Heart right ventricle (tissue), 16 donors: ENCODE measurements around the gene MRPS6. TPM values are rescaled to one million over a fixed set of nuclear protein-coding genes. Genes with fewer than 3 reads are reported as not detected.

Experiments used
- ATAC-seq, 8 donors: fragments of 200-7000 bp; cut with Tn5 transposase; one replicate each; pipeline ENCODE4 v1.9.1; 2020; ENCODE audit warnings: mild to moderate bottlenecking in 8 of 8, moderate library complexity in 8 of 8, moderate number of reproducible peaks in 1 of 8
- DNase-seq, 2 donors: peaks; one replicate each; pipeline ENCODE4 v3.0.0-alpha.2; 2020
- H3K27ac ChIP-seq, 10 donors: fragments of 200-600 bp; sonication (generic) in 2 of 10; one replicate each; pipeline versions ENCODE4 v1.5.0 to v1.8.0; 2020 to 2022; ENCODE audit warnings: mild to moderate bottlenecking in 3 of 10
- H3K27me3 ChIP-seq, 7 donors: fragments of 200-600 bp; one replicate each; pipeline ENCODE4 v1.8.0; 2021 to 2022; ENCODE audit warnings: mild to moderate bottlenecking in 2 of 7
- H3K36me3 ChIP-seq, 9 donors: fragments of 200-600 bp; sonication (generic) in 1 of 9; one replicate each; pipeline versions ENCODE4 v1.5.0 to v1.8.0; 2020 to 2022; ENCODE audit warnings: mild to moderate bottlenecking in 2 of 9
- H3K4me1 ChIP-seq, 9 donors: fragments of 200-600 bp; sonication (generic) in 1 of 9; one replicate each; pipeline versions ENCODE4 v1.5.0 to v1.8.0; 2020 to 2022; ENCODE audit warnings: mild to moderate bottlenecking in 4 of 9
- H3K4me3 ChIP-seq, 10 donors: fragments of 200-600 bp; sonication (generic) in 2 of 10; one replicate each; pipeline versions ENCODE4 v1.5.0 to v1.8.0; 2020 to 2022; ENCODE audit warnings: mild to moderate bottlenecking in 7 of 10, moderate library complexity in 2 of 10
- H3K9me3 ChIP-seq, 11 donors: fragments of 200-600 bp in 10 of 11; sonication (generic) in 2 of 11; one replicate each; pipeline versions ENCODE4 v1.5.0 to v1.8.0; 2013 to 2022; ENCODE audit warnings: mild to moderate bottlenecking in 2 of 11, control low read depth in 1 of 11, moderate library complexity in 1 of 11
- WGBS, 2 donors: extraction: QIAGEN DNeasy Blood & Tissue Kit; methylation state at CpG; one replicate each; pipeline ENCODE4 v1.1.7; 2013; ENCODE audit warnings: inconsistent platforms in 1 of 2; 5-methylcytosine and 5-hydroxymethylcytosine counted together
- intact Hi-C, 10 donors: fragments of 100-400 bp; cut with DNase I; formaldehyde crosslinking; loops; one replicate each; pipeline versions ENCODE4 v1.11.1 to v1.14.2; 2022
- polyA plus RNA-seq, 2 donors: library from polyadenylated mRNA; stranded (reverse); fragments of 200-250 nt; gene quantifications; one replicate each; pipeline ENCODE4 v1.2.3, GENCODE V29; 2013
- total RNA-seq, 10 donors: library from RNA; stranded (reverse); fragmentation: NEBNext Ultra II Directional in 3 of 10; extraction: Animal tissue kit (Norgen Biotek cat#: 25700) in 3 of 10; gene quantifications; one replicate each; pipeline versions ENCODE4 v1.2.1 to v1.2.4, GENCODE V29; 2021 to 2023
- TF ChIP-seq, protein P1 (sequence below), 9 donors: fragments of 200-600 bp; sonication (generic) in 2 of 9; IDR thresholded peaks; one replicate each; pipeline versions ENCODE4 v1.5.0 to v1.8.0; 2021 to 2022; ENCODE audit warnings: antibody characterized with exemption in 9 of 9, mild to moderate bottlenecking in 5 of 9, moderate library complexity in 1 of 9
- donor health status: Arrhythmogenic right ventricular cardiomyopathy.
- donor health status: ischemic (EF 13 %, LVEDD 7.1; RV severe dilation, severe dysfunction).
- donor health status: healthy with polysubstance abuse.
- donor health status: DM: no; HTN: yes; CAD: no.
- donor health status: DM: no; HTN: no; CAD: no.
- donor health status: ischemic (EF 25% LVEDD 6.9; RV normal size, moderate dysfunction).
- donor health status: ischemic (EF 25% LVEDD 5.7; RV mildly dilated, moderate dysfunction).
- donor health status: healthy.
- donor health status: DM: yes; HTN: yes; CAD: no.
- donor health status: Ischemic cardiomyopathy.
- donor health status: ischemic (EF 35%, LVEDD 5.7; RV mildly dilated, moderate dysfunction).
- donor health status: nonischemic (EF 11% LVEDD 7.7; RV severe dilation, severe dysfunction).
- donor health status: DM: yes; HTN: yes; CAD: no.
- donor health status: PGD.
- donor health status: ischemic (EF 29% LVEDD 5.4; RV normal size, mild dysfunction).
- donor health status: nonischemic (EF 23%, LVEDD 6.1; RV moderate dilation, normal function).

MRPS6 gene
- total and polyA plus RNA-seq, 12 donors: 32.0 to 68.1 (median 39.8) TPM

DNA sequence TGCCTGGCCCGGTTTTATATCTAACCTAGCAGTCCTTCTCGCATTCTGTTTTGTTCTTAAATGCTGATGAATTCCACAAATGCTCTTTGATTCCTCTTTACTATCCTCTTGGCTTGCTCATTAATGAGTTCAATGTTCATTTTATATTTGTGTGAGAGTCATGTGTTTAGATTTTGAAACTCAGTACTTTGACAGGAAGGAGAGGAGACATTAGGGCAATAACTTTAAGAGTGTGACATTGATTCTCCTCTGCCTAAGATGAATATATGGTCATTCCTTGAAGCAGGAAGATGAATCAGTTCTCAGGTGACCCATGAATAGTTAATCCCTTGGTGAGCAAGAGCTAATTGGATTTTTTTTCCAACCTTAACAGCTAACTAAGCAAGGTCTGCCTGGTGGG, 84.1 kb downstream of the MRPS6 start:
- no peaks in the 10 kb centered on the region for H3K27me3 ChIP-seq
- peaks cover 0 to 15% (median 0%) of the 10 kb centered on the region in 9 donors for H3K4me1 ChIP-seq
- H3K9me3 ChIP-seq: peaks cover 0 to 16% (median 0%) of the 10 kb centered on the region in 11 donors
- 89 to 91% methylated on average over 2 of the region's 2 CpGs for WGBS, 2 donors
- no peak overlapping the region for H3K27ac ChIP-seq
- no peak for ATAC-seq
- no peak overlapping the region for H3K4me3 ChIP-seq
- DNase-seq: no peak
- TF ChIP-seq, protein P1, sequence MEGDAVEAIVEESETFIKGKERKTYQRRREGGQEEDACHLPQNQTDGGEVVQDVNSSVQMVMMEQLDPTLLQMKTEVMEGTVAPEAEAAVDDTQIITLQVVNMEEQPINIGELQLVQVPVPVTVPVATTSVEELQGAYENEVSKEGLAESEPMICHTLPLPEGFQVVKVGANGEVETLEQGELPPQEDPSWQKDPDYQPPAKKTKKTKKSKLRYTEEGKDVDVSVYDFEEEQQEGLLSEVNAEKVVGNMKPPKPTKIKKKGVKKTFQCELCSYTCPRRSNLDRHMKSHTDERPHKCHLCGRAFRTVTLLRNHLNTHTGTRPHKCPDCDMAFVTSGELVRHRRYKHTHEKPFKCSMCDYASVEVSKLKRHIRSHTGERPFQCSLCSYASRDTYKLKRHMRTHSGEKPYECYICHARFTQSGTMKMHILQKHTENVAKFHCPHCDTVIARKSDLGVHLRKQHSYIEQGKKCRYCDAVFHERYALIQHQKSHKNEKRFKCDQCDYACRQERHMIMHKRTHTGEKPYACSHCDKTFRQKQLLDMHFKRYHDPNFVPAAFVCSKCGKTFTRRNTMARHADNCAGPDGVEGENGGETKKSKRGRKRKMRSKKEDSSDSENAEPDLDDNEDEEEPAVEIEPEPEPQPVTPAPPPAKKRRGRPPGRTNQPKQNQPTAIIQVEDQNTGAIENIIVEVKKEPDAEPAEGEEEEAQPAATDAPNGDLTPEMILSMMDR (IDR thresholded peaks at IDR 0.05): no peak
- intact Hi-C loops: loop anchor here in 1 of 10 donors (10.0 kb wide), 1 partner anchor 63 kb away; no protein-coding TSS in a partner anchor
- H3K36me3 ChIP-seq: no peaks in the 10 kb centered on the region

DNA sequence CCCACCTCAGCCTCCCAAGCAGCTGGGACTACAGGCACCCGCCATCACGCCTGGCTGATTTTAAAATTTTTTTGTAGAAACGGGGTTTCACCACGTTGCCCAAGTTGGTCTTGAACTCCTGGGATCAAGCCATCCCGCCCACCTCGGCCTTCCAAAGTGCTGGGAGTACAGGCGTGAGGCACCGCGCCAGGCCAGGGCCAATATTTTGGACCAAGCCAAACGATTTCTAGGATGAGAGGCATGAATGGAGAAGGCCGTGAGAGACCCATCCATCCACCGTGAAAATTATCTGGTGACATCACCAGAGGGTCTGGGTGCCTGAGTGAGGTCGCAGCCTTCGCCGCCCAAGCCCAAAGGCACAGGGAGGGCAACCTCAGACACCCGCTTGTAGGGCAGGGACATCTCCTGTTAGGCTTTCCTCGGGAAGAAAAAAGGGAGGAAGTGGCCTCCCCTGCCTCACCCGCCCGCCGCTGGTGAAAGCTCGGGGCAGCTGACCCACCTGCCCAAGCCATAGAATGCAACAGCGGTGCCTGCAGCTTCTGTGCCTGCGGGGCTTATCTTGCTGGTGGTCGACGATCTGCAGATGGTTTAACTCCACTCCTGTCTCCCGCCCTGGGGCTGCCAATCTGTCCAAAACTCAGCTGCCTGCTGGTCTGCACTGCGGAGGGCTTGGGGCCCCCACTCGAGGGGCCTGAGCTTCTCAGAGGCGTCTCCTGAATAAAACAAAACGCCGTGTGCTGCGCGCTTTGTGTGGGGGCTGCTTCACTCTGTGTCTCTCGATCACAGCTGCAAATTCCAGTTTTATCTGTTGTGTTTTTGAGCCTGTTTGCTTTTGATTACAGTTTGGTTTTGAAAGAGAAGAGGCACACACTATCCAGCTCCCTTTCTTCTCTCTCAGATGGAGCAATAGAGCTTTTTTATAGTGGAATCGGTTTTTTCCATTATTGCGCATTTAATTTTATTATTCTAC, 85.8 kb downstream of the MRPS6 start:
- no peak overlapping the region for H3K27ac ChIP-seq
- peaks cover 0 to 15% (median 0%) of the 10 kb centered on the region in 9 donors for H3K4me1 ChIP-seq
- ATAC-seq (no peak), DNase-seq (no peak)
- TF ChIP-seq, protein P1 (IDR thresholded peaks at IDR 0.05): no peak
- no peaks in the 10 kb centered on the region for H3K27me3 ChIP-seq
- intact Hi-C loops: loop anchor here in 1 of 10 donors (10.0 kb wide), 1 partner anchor 64 kb away; no protein-coding TSS in a partner anchor
- peaks cover 0 to 33% (median 8%) of the 10 kb centered on the region in 11 donors for H3K9me3 ChIP-seq
- 88% methylated on average over 36 of the region's 36 CpGs for WGBS, 2 donors
- H3K36me3 ChIP-seq: no peaks in the 10 kb centered on the region
- H3K4me3 ChIP-seq: no peak overlapping the region

DNA sequence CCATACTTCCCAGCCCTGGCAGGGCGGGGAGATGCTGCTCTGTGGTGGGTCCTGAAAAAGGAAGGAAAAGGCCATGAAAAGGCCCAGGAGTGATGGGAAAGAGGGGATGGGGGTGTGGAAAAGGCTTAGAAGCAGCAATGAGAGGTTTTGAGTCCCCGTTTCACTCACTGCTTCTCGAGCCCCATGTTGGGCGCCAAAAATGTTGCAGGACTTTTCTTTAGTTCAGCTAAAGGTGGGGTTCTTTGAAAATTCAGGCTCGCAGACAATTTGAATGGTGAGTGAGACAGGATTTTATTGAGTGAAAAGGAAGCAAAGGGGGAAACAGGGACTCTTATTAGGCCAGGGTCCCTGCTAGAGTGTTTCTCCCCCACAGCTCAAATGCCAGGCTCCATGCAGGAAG, 93.1 kb downstream of the MRPS6 start:
- no peak for DNase-seq
- TF ChIP-seq, protein P1 (IDR thresholded peaks at IDR 0.05): no peak
- Histone ChIP-seq H3K27ac (no peak overlapping the region), H3K36me3 (peaks cover 0 to 23% (median 0%) of the 10 kb centered on the region in 9 donors), H3K4me1 (no peaks in the 10 kb centered on the region), H3K4me3 (no peak overlapping the region), H3K9me3 (peaks cover 0 to 98% (median 43%) of the 10 kb centered on the region in 11 donors), H3K27me3 (no peaks in the 10 kb centered on the region)
- intact Hi-C loops: no loop called here
- ATAC-seq: no peak
- 85 to 88% methylated on average over 5 of the region's 5 CpGs for WGBS, 2 donors

DNA sequence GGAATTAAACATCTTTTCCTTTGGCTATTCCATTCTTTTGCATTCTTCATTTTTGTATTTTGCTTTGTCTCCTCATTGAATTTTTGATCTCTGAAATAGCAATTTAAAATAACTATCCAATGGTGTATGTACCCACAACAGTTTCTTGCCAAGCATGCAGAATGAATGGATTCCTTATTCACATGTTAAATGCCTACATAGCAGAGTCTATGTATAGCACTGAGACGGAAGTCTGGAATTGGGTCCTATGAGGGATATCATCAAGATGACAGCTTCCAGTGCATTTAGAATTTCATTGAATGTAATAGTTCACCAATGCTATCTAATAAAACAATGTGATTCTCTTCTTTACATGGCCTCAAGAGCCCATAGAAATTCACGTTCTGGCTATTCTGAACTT, 97.5 kb downstream of the MRPS6 start:
- ATAC-seq: no peak
- TF ChIP-seq, protein P1 (IDR thresholded peaks at IDR 0.05): no peak
- no peaks in the 10 kb centered on the region for H3K4me1 ChIP-seq
- H3K9me3 ChIP-seq: peaks cover 0 to 95% (median 31%) of the 10 kb centered on the region in 11 donors
- H3K4me3 ChIP-seq: no peak overlapping the region
- 74 to 81% methylated on average over 2 of the region's 2 CpGs for WGBS, 2 donors
- intact Hi-C loops: no loop called here
- H3K27me3 ChIP-seq: no peaks in the 10 kb centered on the region
- H3K36me3 ChIP-seq: peaks cover 0 to 12% (median 0%) of the 10 kb centered on the region in 9 donors
- H3K27ac ChIP-seq: no peak overlapping the region
- no peak for DNase-seq
